ENCODE results near the gene METTL24.

DNA sequence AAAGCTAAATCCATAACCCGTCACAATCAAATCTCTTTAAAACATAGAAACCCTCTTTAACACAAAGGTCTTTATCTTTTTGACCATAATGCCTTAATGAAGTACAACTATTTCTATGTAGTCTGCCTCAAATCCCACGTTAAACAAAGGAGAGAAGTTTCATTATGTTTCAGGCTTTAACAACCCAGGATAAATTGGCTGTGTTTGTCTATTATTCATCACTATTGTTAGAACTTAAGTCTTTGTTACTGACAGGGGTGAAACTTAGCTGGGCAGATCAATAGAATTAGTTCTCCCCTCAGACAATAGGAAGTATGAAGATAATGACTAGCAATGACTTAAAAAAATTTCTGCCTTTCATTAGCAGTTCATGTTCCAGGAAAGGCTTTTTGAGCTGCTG lies 10.1 kb upstream of the METTL24 start:
- TF ChIP-seq CTCF (IDR thresholded peaks at IDR 0.05) (no peak), EZH2 (IDR thresholded peaks at IDR 0.05) (no peak), EZH2phosphoT487 (IDR thresholded peaks at IDR 0.05) (peak; percentile 88)
